Liver (tissue), 9 donors: ENCODE data around the gene PLIN1. TPM values are rescaled to one million over a fixed set of nuclear protein-coding genes. Genes with fewer than 3 reads are reported as not detected.

ENCODE experiments used
- DNase-seq: peaks from one replicate; pipeline ENCODE4 v3.0.0-alpha.2; 2017; ENCODE audit warnings: low spot score
- H3K27ac ChIP-seq, 2 donors: one replicate each; pipeline ENCODE4 v1.7.0; 2013; ENCODE audit warnings: inconsistent platforms in 2 of 2, low read length in 2 of 2, control low read depth in 1 of 2, low read depth in 1 of 2, mild to moderate bottlenecking in 1 of 2
- H3K27me3 ChIP-seq, 4 donors: one replicate each; pipeline versions ENCODE4 v1.6.1 to v1.7.0; 2013; ENCODE audit warnings: low read length in 3 of 4, inconsistent platforms in 1 of 4, mild to moderate bottlenecking in 1 of 4, moderate library complexity in 1 of 4; ENCODE audit not compliant: control insufficient read depth in 4 of 4, insufficient read depth in 4 of 4
- H3K36me3 ChIP-seq, 4 donors: one replicate each; pipeline versions ENCODE4 v1.6.1 to v1.7.0; 2013; ENCODE audit warnings: low read length in 3 of 4, mild to moderate bottlenecking in 3 of 4, low read depth in 1 of 4, moderate library complexity in 1 of 4; ENCODE audit not compliant: control insufficient read depth in 4 of 4, insufficient read depth in 3 of 4
- H3K4me1 ChIP-seq, 4 donors: one replicate each; pipeline versions ENCODE4 v1.6.1 to v1.7.0; 2013; ENCODE audit warnings: low read length in 3 of 4, mild to moderate bottlenecking in 3 of 4, moderate library complexity in 1 of 4; ENCODE audit not compliant: control insufficient read depth in 4 of 4, insufficient read depth in 4 of 4
- H3K4me3 ChIP-seq, 3 donors: one replicate each; pipeline versions ENCODE4 v1.6.1 to v1.7.0; 2013; ENCODE audit warnings: low read length in 3 of 3, control low read depth in 1 of 3, low read depth in 1 of 3, mild to moderate bottlenecking in 1 of 3
- H3K9ac ChIP-seq, 2 donors: one replicate each; pipeline ENCODE4 v1.7.0; 2013; ENCODE audit warnings: low read length in 2 of 2, mild to moderate bottlenecking in 2 of 2, moderate library complexity in 2 of 2, control low read depth in 1 of 2, low read depth in 1 of 2
- H3K9me3 ChIP-seq, 4 donors: one replicate each; pipeline versions ENCODE4 v1.6.1 to v1.7.0; 2013; ENCODE audit warnings: low read length in 3 of 4; ENCODE audit not compliant: control insufficient read depth in 4 of 4
- CTCF ChIP-seq: fragments of 150-350 bp; IDR thresholded peaks from 2 replicates; pipeline ENCODE4 v1.5.1; 2017; ENCODE audit warnings: improper control_type of control experiment, low read depth, low read length; ENCODE audit not compliant: missing input control
- EGR1 ChIP-seq, 2 donors: IDR thresholded peaks; 2 replicates each; pipeline ENCODE4 v1.6.1; 2016 to 2018; ENCODE audit warnings: antibody characterized with exemption in 2 of 2, low read depth in 2 of 2
- FOXA1 ChIP-seq: IDR thresholded peaks from 2 replicates; pipeline ENCODE4 v1.6.1; 2016; ENCODE audit warnings: antibody characterized with exemption
- FOXA2 ChIP-seq: IDR thresholded peaks from 2 replicates; pipeline ENCODE4 v1.6.1; 2016; ENCODE audit warnings: antibody characterized with exemption
- GABPA ChIP-seq, 2 donors: IDR thresholded peaks in 1 of 2; conservative IDR thresholded peaks in 1 of 2; 2 replicates each; pipeline ENCODE4 v1.6.1; 2016; ENCODE audit warnings: antibody characterized with exemption in 2 of 2, mild to moderate bottlenecking in 1 of 2, moderate library complexity in 1 of 2
- HNF4A ChIP-seq, 2 donors: conservative IDR thresholded peaks; 2 replicates each; pipeline ENCODE4 v1.6.1; 2016; ENCODE audit warnings: antibody characterized with exemption in 2 of 2, mild to moderate bottlenecking in 2 of 2
- HNF4G ChIP-seq: IDR thresholded peaks from 2 replicates; pipeline ENCODE4 v1.6.1; 2016; ENCODE audit warnings: antibody characterized with exemption
- JUND ChIP-seq, 2 donors: IDR thresholded peaks; 2 replicates each; pipeline ENCODE4 v1.6.1; 2016; ENCODE audit warnings: antibody characterized with exemption in 2 of 2
- NR2F2 ChIP-seq: IDR thresholded peaks from 2 replicates; pipeline ENCODE4 v1.6.1; 2016; ENCODE audit warnings: antibody characterized with exemption
- RAD21 ChIP-seq, 2 donors: IDR thresholded peaks; 2 replicates each; pipeline ENCODE4 v1.6.1; 2016; ENCODE audit warnings: antibody characterized with exemption in 2 of 2, mild to moderate bottlenecking in 2 of 2
- REST ChIP-seq: IDR thresholded peaks from 2 replicates; pipeline ENCODE4 v1.6.1; 2016; ENCODE audit warnings: antibody characterized with exemption, mild to moderate bottlenecking
- RXRA ChIP-seq, 2 donors: IDR thresholded peaks; 2 replicates each; pipeline ENCODE4 v1.6.1; 2017 to 2018; ENCODE audit warnings: antibody characterized with exemption in 2 of 2, mild to moderate bottlenecking in 1 of 2
- SP1 ChIP-seq: IDR thresholded peaks from 2 replicates; pipeline ENCODE4 v1.6.1; 2018; ENCODE audit warnings: antibody characterized with exemption, mild to moderate bottlenecking
- TAF1 ChIP-seq: conservative IDR thresholded peaks from 2 replicates; pipeline ENCODE4 v1.6.1; 2016; ENCODE audit warnings: antibody characterized with exemption, mild to moderate bottlenecking
- YY1 ChIP-seq: IDR thresholded peaks from 2 replicates; pipeline ENCODE4 v1.6.1; 2016; ENCODE audit warnings: antibody characterized with exemption, mild to moderate bottlenecking
- ZBTB33 ChIP-seq: IDR thresholded peaks from 2 replicates; pipeline ENCODE4 v1.6.1; 2016; ENCODE audit warnings: antibody characterized with exemption
- WGBS: extraction: QIAGEN DNeasy Blood & Tissue Kit; methylation state at CpG from one replicate; pipeline ENCODE4 v1.1.7; 2013; 5-methylcytosine and 5-hydroxymethylcytosine counted together
- polyA plus RNA-seq, 2 donors: library from polyadenylated mRNA; stranded (reverse) in 1 of 2; unstranded in 1 of 2; fragments of 200-250 nt in 1 of 2; fragments of >200 nt in 1 of 2; fragmentation: Nextera tagmentation in 1 of 2; extraction: Ambion mirVana in 1 of 2; gene quantifications; one replicate each; pipeline versions ENCODE4 v1.2.1 to v1.2.3, GENCODE V29; 2013 to 2015
- total RNA-seq, 2 donors: library from RNA; depleted of rRNA; stranded (reverse); fragments of >200 nt; gene quantifications; one replicate each; pipeline ENCODE4 v1.2.3, GENCODE V29; 2014
- TF ChIP-seq, protein P1 (sequence below): IDR thresholded peaks from 2 replicates; pipeline ENCODE4 v1.6.1; 2016; ENCODE audit warnings: antibody characterized with exemption
- TF ChIP-seq, protein P2 (sequence below): IDR thresholded peaks from 2 replicates; pipeline ENCODE4 v1.6.1; 2016; ENCODE audit warnings: antibody characterized with exemption
- donor health status: healthy.
- donor health status: healthy.
- donor health status: healthy.
- donor health status: healthy.
- donor health status: healthy.

PLIN1 gene
- total and polyA plus RNA-seq, 4 donors: 10.2 to 46.0 (median 13.3) TPM

DNA sequence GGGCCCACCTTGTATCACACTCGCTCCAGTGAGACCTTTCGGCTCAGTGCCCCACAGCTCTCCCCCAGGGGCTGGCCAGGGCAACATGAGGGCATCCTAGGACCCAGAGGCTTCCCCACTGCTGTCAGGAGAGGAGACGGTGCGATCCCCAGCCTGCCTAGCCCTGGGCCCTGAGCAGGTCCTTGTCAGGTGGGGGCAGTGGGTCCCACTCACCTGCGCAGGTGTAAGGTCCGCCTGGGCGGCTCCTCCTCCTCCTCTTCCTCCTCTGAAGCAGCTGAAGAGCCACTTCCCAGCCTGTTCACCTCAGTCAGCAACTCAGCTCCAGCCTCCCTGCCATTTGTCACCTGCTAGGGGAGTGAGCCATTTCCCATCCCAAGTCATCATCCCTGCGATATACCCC, 33.5 kb downstream of the PLIN1 start:
- Histone ChIP-seq H3K27ac (no peak overlapping the region), H3K4me1 (peaks cover 3 to 9% (median 4%) of the 10 kb centered on the region in 4 donors), H3K4me3 (no peak overlapping the region), H3K36me3 (no peaks in the 10 kb centered on the region), H3K27me3 (no peaks in the 10 kb centered on the region), H3K9ac (no peak overlapping the region), H3K9me3 (no peaks in the 10 kb centered on the region)
- DNase-seq: no peak
- 97% methylated on average over 8 of the region's 8 CpGs for WGBS
- TF ChIP-seq ZBTB33 (no peak), RAD21 (IDR thresholded peaks at IDR 0.05) (no peak)
- TF ChIP-seq, protein P1, sequence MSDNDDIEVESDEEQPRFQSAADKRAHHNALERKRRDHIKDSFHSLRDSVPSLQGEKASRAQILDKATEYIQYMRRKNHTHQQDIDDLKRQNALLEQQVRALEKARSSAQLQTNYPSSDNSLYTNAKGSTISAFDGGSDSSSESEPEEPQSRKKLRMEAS: no peak

DNA sequence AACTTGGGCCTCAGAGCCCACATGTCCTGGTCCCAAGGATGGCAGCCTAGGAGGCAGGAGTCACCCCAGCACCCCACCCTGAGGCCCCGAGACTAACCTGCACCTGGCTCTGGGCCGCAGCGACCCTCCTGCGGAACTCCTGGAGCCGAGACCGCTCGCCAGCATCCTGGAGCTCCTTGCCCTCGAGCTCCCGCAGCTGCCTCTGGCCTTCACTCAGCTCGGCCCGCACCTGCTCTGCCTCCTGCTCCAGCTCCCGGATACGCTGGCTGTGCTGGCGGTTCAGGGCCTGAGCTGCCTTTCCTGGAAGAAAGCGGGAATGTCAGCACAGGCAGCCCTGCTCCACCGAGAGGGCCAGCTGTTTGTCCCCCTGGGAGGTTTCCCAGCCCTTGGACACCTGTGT, 37.1 kb downstream of the PLIN1 start:
- no peak for TF ChIP-seq JUND (IDR thresholded peaks at IDR 0.05)
- TF ChIP-seq HNF4G: no peak
- TF ChIP-seq GABPA (IDR thresholded peaks at IDR 0.05 in 1 of 2, conservative IDR thresholded peaks at IDR 0.05 in 1 of 2): no peak
- no peak for TF ChIP-seq FOXA2
- no peak for TF ChIP-seq HNF4A (conservative IDR thresholded peaks at IDR 0.05)
- TF ChIP-seq EGR1 (IDR thresholded peaks at IDR 0.05; ENCODE audit: low read depth in 2 of 2): no peak
- no peak for TF ChIP-seq SP1
- TF ChIP-seq RXRA (IDR thresholded peaks at IDR 0.05): no peak
- no peak for TF ChIP-seq FOXA1
- TF ChIP-seq, protein P1: no peak
- TF ChIP-seq RAD21 (IDR thresholded peaks at IDR 0.05): no peak
- no peak for TF ChIP-seq REST
- Histone ChIP-seq H3K36me3 (no peaks in the 10 kb centered on the region), H3K27me3 (no peaks in the 10 kb centered on the region), H3K4me3 (no peak overlapping the region), H3K9ac (no peak overlapping the region), H3K9me3 (no peaks in the 10 kb centered on the region), H3K4me1 (peaks cover 0 to 4% (median 2%) of the 10 kb centered on the region in 4 donors), H3K27ac (no peak overlapping the region)
- 86% methylated on average over 16 of the region's 16 CpGs for WGBS
- no peak for DNase-seq

GRCh38 chr15:89641053-89641452, 38.1 kb downstream of the PLIN1 start:
- no peaks in the 10 kb centered on the region for H3K36me3 ChIP-seq
- H3K9ac ChIP-seq: no peak overlapping the region
- no peaks in the 10 kb centered on the region for H3K27me3 ChIP-seq
- no peaks in the 10 kb centered on the region for H3K9me3 ChIP-seq
- H3K4me3 ChIP-seq: no peak overlapping the region
- no peak for DNase-seq
- H3K27ac ChIP-seq: no peak overlapping the region
- peaks cover 0 to 4% (median 0%) of the 10 kb centered on the region in 4 donors for H3K4me1 ChIP-seq
- 88% methylated on average over 5 of the region's 5 CpGs for WGBS
- no peak for TF ChIP-seq YY1
- TF ChIP-seq SP1: no peak
- TF ChIP-seq EGR1 (IDR thresholded peaks at IDR 0.05; ENCODE audit: low read depth in 2 of 2): no peak
- TF ChIP-seq, protein P2, sequence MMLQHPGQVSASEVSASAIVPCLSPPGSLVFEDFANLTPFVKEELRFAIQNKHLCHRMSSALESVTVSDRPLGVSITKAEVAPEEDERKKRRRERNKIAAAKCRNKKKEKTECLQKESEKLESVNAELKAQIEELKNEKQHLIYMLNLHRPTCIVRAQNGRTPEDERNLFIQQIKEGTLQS: no peak
- TF ChIP-seq RAD21 (IDR thresholded peaks at IDR 0.05): no peak
- no peak for TF ChIP-seq JUND (IDR thresholded peaks at IDR 0.05)
- no peak for TF ChIP-seq TAF1
- TF ChIP-seq, protein P1: no peak
- TF ChIP-seq CTCF: no peak
- no peak for TF ChIP-seq FOXA1
- no peak for TF ChIP-seq RXRA (IDR thresholded peaks at IDR 0.05)
- no peak for TF ChIP-seq HNF4G
- TF ChIP-seq NR2F2: no peak
- no peak for TF ChIP-seq FOXA2
- TF ChIP-seq GABPA (IDR thresholded peaks at IDR 0.05 in 1 of 2, conservative IDR thresholded peaks at IDR 0.05 in 1 of 2): no peak
- no peak for TF ChIP-seq HNF4A (conservative IDR thresholded peaks at IDR 0.05)
